Measurements from ENCODE around the gene WNT7B. TPM values are rescaled to one million over a fixed set of nuclear protein-coding genes. Genes with fewer than 3 reads are reported as not detected.

WNT7B gene
- total and polyA plus RNA-seq, 2 of the 8 experiments (the other 6 are each of a cell fraction or from before 2014, with no cell fraction given): 0.14 to 0.24 TPM

DNA sequence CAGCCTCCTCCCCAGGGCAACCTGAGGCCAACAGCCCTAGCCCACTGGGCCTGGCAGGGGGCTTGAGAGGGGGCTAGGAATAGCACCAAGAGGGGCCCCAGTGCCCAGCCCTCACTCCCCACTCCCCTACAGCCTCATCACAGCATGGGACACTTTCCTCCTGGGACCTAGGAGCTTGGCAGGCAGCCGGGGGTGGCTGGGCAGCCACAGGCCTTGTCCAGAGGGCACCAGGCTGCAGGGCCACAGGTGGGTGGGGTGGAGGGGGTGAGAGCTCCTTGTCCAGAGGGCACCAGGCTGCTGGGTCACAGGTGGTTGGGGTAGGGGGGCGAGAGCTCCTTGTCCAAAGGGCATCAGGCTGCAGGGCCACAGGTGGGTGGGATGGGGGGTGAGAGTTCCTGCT is 61.8 kb downstream of the WNT7B start (continued):
- TF ChIP-seq RNF2 (IDR thresholded peaks at IDR 0.05; ENCODE audit: borderline replicate concordance, low read depth, low read length, missing control alignments, poor library complexity, severe bottlenecking) (no peak), SRF (IDR thresholded peaks at IDR 0.05; ENCODE audit: low read depth, low read length) (no peak), ASH2L (IDR thresholded peaks at IDR 0.05; ENCODE audit: low read length) (no peak), TAF7 (optimal IDR thresholded peaks at IDR 0.05; ENCODE audit: borderline replicate concordance, low read depth, low read length) (no peak), KDM1A (IDR thresholded peaks at IDR 0.05; ENCODE audit: borderline replicate concordance, low read length) (no peak)
